ENCODE measurements around the gene SETD4.

SETD4 gene

GRCh38 chr21:36010801-36011200, 49.5 kb downstream of the SETD4 start:
- DNase-seq (ENCODE audit: low read depth in 3 of 3, low spot score in 1 of 3): no peak

- no peak for DNase-seq (ENCODE audit: low read depth in 3 of 3, low spot score in 1 of 3)
Measured at GRCh38 chr21:36008505-36008904, 51.8 kb downstream of the SETD4 start.

GRCh38 chr21:36005879-36006400, 54.4 kb downstream of the SETD4 start:
- DNase-seq (ENCODE audit: low read depth in 3 of 3, low spot score in 1 of 3): no peak

GRCh38 chr21:36005018-36005417, 55.3 kb downstream of the SETD4 start:
- no peak for DNase-seq (ENCODE audit: low read depth in 3 of 3, low spot score in 1 of 3)

- DNase-seq (ENCODE audit: low read depth in 3 of 3, low spot score in 1 of 3): no peak
Measured at GRCh38 chr21:36004441-36004840, 55.9 kb downstream of the SETD4 start.

- DNase-seq (ENCODE audit: low read depth in 3 of 3, low spot score in 1 of 3): no peak
Measured at GRCh38 chr21:36003776-36004175, 56.5 kb downstream of the SETD4 start.

GRCh38 chr21:35996217-35996616, 64.1 kb downstream of the SETD4 start:
- no peak for DNase-seq (ENCODE audit: low read depth in 3 of 3, low spot score in 1 of 3)

GRCh38 chr21:35995522-35996088, 64.7 kb downstream of the SETD4 start:
- no peak for DNase-seq (ENCODE audit: low read depth in 3 of 3, low spot score in 1 of 3)

- no peak for DNase-seq (ENCODE audit: low read depth in 3 of 3, low spot score in 1 of 3)
Measured at GRCh38 chr21:35994613-35995012, 65.7 kb downstream of the SETD4 start.

GRCh38 chr21:35993875-35994490, 66.3 kb downstream of the SETD4 start:
- DNase-seq (ENCODE audit: low read depth in 3 of 3, low spot score in 1 of 3): no peak

- DNase-seq (ENCODE audit: low read depth in 3 of 3, low spot score in 1 of 3): no peak
Measured at GRCh38 chr21:35991131-35991530, 69.2 kb downstream of the SETD4 start.

GRCh38 chr21:35990609-35991008, 69.7 kb downstream of the SETD4 start:
- DNase-seq (ENCODE audit: low read depth in 3 of 3, low spot score in 1 of 3): no peak

GRCh38 chr21:35989138-35989735, 71.1 kb downstream of the SETD4 start:
- no peak for DNase-seq (ENCODE audit: low read depth in 3 of 3, low spot score in 1 of 3)

- no peak for DNase-seq (ENCODE audit: low read depth in 3 of 3, low spot score in 1 of 3)
Measured at GRCh38 chr21:35988416-35989137, 71.7 kb downstream of the SETD4 start.

- no peak for DNase-seq (ENCODE audit: low read depth in 3 of 3, low spot score in 1 of 3)
Measured at GRCh38 chr21:35987475-35987874, 72.9 kb downstream of the SETD4 start.

GRCh38 chr21:35984654-35985361, 75.5 kb downstream of the SETD4 start:
- no peak for DNase-seq (ENCODE audit: low read depth in 3 of 3, low spot score in 1 of 3)
